ENCODE results near the gene PRRT4.

Gene PRRT4

GRCh38 chr7:128374041-128374440 is 12.6 kb upstream of the PRRT4 start:
- DNase-seq (ENCODE audit: low spot score) = no peak

GRCh38 chr7:128373606-128374005 is 12.1 kb upstream of the PRRT4 start:
- no peak for DNase-seq (ENCODE audit: low spot score)

- no peak for DNase-seq (ENCODE audit: low spot score)
Measured at GRCh38 chr7:128370491-128370890, 9.0 kb upstream of the PRRT4 start.

- DNase-seq (ENCODE audit: low spot score) = no peak
Measured at GRCh38 chr7:128366986-128367385, 5.5 kb upstream of the PRRT4 start.

- DNase-seq (ENCODE audit: low spot score) = no peak
Measured at GRCh38 chr7:128366300-128366699, 4.8 kb upstream of the PRRT4 start.

- no peak for DNase-seq (ENCODE audit: low spot score)
Measured at GRCh38 chr7:128365432-128365831, 3.9 kb upstream of the PRRT4 start.

- DNase-seq (ENCODE audit: low spot score) = no peak
Measured at GRCh38 chr7:128364166-128364870, 2.8 kb upstream of the PRRT4 start.

- DNase-seq (ENCODE audit: low spot score) = no peak
Measured at GRCh38 chr7:128363261-128363721, 1.8 kb upstream of the PRRT4 start.

GRCh38 chr7:128362670-128363069 is 1.2 kb upstream of the PRRT4 start:
- DNase-seq (ENCODE audit: low spot score) = no peak

- no peak for DNase-seq (ENCODE audit: low spot score)
Measured at GRCh38 chr7:128360359-128360678, 1.2 kb downstream of the PRRT4 start.

- no peak for DNase-seq (ENCODE audit: low spot score)
Measured at GRCh38 chr7:128359939-128360338, 1.6 kb downstream of the PRRT4 start.

- no peak for DNase-seq (ENCODE audit: low spot score)
Measured at GRCh38 chr7:128359336-128359735, 2.2 kb downstream of the PRRT4 start.

GRCh38 chr7:128358233-128358632 is 3.3 kb downstream of the PRRT4 start:
- DNase-seq (ENCODE audit: low spot score) = no peak

GRCh38 chr7:128357217-128357613 is 4.3 kb downstream of the PRRT4 start:
- no peak for DNase-seq (ENCODE audit: low spot score)

GRCh38 chr7:128356546-128357216 is 4.8 kb downstream of the PRRT4 start:
- DNase-seq (ENCODE audit: low spot score) = no peak

GRCh38 chr7:128353610-128354009 is 7.9 kb downstream of the PRRT4 start:
- no peak for DNase-seq (ENCODE audit: low spot score)

- no peak for DNase-seq (ENCODE audit: low spot score)
Measured at GRCh38 chr7:128353189-128353588, 8.3 kb downstream of the PRRT4 start.

- no peak for DNase-seq (ENCODE audit: low spot score)
Measured at GRCh38 chr7:128352636-128353035, 8.9 kb downstream of the PRRT4 start.

GRCh38 chr7:128352153-128352537 is 9.3 kb downstream of the PRRT4 start:
- peak; percentile 40 for DNase-seq (ENCODE audit: low spot score)

GRCh38 chr7:128351296-128352152 is 10.0 kb downstream of the PRRT4 start:
- no peak for DNase-seq (ENCODE audit: low spot score)

GRCh38 chr7:128350708-128351295 is 10.7 kb downstream of the PRRT4 start:
- no peak for DNase-seq (ENCODE audit: low spot score)

- no peak for DNase-seq (ENCODE audit: low spot score)
Measured at GRCh38 chr7:128349466-128349825, 12.0 kb downstream of the PRRT4 start.

- DNase-seq (ENCODE audit: low spot score) = peak; percentile 76
Measured at GRCh38 chr7:128347647-128348097, 13.8 kb downstream of the PRRT4 start.

All from GM03348 (cell line).